Skin of body (tissue), 2 donors: Measurements from ENCODE around the gene SEMA3D. TPM values are rescaled to one million over a fixed set of nuclear protein-coding genes. Genes with fewer than 3 reads are reported as not detected.

Experiments
- DNase-seq: peaks from one replicate; lab custom pipeline; 2025; lab: John Stamatoyannopoulos, UW
- total RNA-seq: library from RNA; depleted of rRNA; stranded (reverse); fragments of >200 nt; gene quantifications from one replicate; pipeline ENCODE4 v1.2.3, GENCODE V29; 2014

SEMA3D gene
- total RNA-seq, 1 donor from 2014 or later: 72.6 TPM

DNA sequence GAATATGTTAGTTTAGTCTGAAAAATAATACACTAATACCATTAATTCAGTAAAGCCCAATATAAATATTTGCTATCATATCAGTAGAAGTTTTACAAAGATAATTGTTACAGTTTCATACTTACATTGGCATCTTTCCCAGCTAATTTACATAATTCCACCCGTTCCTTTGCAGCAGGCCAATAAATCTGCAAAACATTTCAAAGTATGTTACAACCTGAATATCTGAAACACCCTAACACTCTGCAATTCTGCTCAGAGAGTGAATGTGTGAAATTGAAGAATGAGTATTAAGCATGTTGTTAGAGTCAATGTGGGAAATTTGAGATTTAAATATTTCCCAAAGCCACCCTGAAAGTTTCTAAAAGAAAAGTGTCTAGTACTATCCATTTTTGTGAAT lies 105.5 kb downstream of the SEMA3D start:
- no peak for DNase-seq

DNA sequence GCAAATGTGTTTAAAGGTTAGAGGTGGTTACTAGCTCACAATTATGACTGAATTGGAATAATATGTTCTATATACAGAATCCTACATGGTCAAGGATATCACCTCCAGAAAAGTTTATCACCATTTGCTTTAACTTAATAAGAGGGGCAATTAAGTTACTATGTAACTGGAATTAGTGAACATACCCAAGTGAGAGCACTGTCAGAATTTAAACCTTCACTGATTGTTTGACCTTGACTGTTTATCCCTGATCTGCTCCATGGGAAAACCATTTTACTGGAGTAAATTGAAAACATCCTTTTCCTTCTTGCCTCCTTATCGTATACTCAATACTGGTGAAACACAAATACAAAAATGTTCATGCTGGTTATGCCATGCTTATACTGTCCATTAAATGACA lies 107.4 kb downstream of the SEMA3D start:
- no peak for DNase-seq

DNA sequence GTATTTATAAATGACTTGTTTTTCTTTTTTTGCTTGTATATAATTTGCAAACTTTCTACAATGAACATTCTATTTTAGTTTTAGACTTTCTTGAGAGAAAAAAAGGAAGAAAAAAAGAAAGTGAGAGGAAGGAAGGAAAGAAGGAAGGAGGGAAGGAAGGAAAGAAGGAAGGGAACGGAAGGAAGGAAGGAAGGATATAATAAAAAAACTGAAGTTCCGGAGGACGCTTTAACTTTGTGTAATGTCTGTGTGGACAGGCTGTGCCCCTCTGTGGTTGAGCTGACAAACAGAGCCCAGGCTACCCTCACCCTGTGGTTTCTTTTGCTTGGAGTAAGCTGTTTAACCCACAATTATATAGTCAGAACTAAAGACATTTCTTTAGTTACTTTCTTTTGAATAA lies 108.7 kb downstream of the SEMA3D start:
- no peak for DNase-seq

DNA sequence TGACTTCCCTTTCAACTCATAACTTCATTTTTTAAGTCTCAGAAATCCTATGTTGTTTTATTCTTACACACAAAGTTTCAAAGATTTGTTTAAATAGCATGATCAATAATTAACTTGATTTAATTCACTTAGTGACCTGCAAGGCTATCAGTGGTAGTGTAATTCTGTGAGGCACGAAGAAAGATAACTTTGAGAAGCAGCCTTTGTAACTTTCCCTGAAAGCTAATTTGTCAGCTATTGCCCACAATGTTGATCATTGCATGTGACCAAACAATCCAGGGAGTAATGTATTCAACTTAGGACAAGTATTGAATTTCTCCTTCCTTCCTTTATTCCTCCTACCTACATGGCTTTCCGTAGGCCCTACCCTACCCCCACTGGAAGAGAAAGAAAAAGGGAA lies 111.0 kb downstream of the SEMA3D start:
- no peak for DNase-seq

DNA sequence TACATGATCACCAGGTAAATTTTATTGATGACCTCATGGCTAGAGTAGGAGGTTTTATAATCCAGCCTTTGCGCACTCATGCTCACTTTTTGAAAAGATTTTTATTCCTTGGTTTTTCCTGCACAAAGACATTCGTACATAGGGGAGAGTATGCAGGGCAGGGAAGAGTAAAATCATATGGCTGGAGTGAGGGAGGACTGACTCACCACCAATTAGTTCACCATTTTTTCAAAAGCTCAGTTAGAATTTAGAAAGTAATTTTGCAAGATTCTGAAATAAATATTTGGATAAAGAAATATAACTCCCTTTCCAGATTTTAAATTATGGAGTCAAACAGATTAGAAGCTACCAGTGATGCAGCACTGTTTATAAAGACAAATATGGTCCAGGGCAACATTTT lies 111.9 kb downstream of the SEMA3D start:
- no peak for DNase-seq

DNA sequence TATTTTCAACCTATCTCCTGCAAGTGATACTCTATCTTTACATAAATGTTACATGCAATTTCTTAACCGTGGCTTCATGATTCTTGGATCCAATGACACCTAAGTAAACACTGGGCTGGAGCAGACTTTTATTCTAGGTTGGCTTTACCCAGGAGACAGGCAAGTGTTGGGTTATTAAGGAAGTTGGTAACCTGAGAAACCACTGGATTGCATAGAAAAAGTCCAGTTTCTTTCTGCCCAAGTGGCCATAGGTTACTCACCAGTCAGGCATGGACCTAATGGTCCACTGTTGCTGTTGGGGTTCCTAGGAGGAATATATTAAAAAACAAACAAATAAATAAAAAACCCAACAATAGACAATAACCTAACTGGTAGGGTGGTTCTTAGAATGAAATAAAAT lies 112.8 kb downstream of the SEMA3D start:
- DNase-seq: no peak

DNA sequence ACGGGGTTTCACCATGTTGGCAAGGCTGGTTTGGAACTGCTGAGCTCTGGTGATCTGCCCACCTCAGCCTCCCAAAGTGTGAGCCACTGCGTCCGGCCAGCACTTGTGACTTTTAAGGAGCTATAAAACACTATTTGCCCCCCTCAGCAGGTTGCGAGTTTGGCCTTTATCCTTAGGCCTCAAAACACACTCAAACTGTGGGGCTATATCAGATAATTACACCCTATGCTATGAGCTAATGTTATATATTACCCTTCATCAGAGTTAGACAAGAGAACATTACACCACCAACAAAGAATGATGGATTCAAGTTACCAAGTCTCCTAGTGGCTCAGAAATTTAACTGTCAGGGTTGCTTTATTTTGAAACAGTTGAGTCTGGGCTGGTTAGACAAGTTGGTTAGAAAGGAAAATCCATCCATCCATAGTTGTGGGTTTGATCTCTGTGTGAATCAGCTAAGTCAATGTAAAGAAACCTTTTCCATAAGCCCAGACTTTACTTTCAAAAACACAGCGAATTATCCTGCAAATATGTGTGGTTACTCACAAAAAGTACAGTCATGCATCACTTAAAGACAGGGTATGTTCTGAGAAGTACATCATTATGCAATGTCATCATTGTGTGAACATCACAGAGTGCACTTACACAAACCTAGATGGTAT lies 115.8 kb downstream of the SEMA3D start:
- DNase-seq: no peak

DNA sequence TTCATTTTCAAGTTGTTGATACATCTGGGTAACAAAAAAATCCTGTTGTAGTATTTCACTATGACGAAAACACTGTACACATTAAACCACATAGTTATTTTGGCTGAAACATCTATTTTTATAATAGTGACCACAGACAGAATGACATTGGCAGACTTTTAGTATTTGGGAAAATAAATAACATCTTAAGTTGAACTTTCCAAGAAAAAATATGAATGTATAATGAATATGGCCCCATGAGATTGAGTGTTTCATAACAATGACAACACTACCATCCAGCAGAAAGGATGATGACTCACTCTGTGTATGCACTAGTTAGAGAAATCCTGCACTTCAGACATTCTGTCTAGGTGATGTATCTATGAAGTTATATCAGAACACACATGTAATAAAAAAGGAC lies 118.1 kb downstream of the SEMA3D start:
- peak; percentile 58 for DNase-seq

DNA sequence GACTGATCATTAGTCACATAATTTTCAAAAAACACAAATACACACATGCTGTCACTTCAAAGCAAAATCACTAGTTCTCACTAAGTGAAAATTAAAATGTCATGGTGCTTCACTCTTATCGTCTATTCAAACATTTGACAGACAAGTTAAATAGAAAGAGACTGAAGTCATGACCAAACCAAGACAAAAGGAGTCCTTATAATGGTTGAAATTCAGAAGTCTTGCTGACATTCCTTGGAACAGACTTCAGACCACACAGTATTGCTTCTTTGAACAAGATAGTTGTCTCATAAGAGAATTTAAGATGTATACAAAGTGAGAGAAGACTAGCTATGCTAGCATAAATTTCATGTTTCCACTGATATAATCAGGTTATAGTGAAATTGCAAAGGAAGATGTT lies 119.5 kb downstream of the SEMA3D start:
- DNase-seq: no peak

DNA sequence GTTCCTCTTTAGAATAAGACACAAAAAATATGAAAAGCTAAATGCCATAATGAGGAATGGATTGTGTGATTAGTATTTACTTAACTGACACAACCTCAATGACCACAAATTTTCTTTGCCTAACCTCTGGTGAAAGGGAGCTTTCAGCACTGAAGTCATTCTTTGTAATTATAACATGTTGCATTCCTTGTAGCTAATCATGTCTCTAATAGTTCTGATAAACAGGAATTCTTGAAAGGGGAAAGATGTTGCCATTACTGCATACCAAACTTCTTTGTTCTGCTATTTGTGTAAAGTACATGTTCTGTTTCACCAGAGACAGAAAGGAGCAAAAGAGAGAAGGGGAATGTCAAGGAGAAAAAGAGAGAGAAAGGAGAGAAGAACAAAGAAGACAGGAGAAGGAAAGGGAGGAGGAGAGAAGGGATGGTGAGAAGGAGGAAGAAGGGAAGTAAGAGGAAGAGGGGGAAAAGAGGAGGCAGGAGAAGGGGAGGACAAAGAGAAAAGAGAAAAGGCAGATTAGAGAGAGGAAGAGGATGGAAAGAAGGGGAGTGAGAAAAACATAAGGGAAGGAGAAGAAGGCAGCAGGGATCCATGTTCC lies 120.9 kb downstream of the SEMA3D start:
- DNase-seq: no peak

DNA sequence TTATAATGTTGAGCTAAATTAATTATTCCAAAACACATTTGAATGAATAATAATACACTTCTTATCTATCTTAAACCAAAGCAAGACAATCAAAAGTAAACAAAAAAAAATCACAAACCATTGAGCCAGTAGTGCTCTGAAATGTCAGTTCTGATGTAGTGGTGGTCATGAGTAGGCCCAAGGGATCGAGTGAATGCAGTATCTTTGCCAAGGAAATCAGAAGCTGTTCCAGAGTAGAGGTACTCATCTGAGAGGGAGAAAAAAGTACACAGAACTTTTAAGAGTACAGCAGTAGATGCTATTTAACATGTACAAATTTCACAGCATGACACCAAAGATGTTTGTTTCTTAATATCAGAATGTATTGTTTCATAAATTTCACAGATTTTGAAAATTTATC lies 121.5 kb downstream of the SEMA3D start:
- peak; percentile 23 for DNase-seq

DNA sequence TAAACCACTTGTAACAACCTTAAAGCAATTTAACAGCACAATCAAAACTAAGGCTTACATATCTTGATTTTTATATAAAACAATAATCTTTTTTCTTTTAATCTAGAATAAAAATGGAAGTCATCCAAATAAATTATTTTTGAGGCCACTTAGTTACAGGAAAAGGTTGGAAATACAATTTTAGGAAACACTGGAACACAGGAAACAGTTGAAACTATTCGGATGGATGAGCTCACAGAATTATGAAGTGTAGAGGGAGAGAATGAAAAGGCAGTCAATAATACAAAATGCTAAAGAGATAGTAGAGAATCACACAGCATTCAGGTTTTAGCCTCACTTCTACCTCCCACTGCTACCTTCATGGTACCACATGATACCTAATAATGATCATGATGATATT lies 124.2 kb downstream of the SEMA3D start:
- DNase-seq: no peak

DNA sequence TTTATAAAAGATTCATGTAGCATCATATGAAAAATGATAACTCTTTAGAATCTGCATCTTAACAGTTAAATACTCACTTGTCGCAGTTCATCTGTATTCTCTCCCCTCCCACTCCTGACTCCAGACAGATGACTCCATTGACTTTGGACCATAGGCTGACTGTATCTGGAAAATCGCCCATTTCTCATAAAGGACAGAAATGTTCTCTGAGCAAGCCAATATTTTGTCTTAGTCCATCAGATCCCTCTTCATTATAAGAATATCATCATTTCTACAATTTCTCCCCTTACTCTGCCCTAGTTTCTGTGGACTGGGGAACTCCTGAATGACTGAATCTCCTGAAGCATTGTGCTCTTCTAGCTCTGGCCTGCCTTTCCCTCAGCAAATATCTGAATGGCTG lies 125.4 kb downstream of the SEMA3D start:
- peak; percentile 61 for DNase-seq

DNA sequence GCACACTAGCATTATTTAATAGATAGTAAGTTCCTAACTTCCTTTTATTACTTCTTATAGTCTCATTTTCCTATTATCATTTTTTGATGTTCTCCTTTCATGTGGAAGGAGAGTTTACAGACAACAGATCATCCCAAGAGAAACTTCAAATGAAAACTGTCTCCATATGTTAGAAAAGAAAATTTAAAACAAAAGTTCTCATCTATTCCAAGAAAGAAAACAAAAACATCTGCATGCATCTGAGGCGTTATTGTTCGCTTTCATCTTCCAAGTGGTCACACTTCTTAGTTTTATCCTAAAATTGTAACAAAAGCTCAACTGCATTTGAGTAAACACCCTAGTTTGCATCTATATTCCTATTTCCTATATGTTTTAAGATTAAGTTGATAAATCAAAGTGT lies 126.2 kb downstream of the SEMA3D start:
- peak; percentile 32 for DNase-seq

DNA sequence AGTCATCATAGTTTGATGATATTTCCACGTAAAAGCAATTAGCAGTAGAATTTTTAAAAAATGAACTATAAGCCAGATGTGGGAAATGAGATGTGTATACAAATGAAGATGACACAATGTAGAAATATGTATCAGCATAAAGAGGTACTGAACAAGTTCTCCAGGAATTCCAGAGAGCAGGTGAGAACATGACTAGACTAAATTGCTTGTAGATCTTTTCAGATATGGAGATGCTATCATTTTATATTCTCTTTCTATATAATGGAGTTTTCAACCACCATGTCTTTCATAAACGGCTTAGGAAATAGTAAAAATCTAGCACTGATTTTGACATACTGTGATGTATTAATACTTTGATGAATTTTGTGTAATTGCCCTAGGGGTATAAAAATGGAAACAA lies 130.9 kb downstream of the SEMA3D start:
- no peak for DNase-seq

DNA sequence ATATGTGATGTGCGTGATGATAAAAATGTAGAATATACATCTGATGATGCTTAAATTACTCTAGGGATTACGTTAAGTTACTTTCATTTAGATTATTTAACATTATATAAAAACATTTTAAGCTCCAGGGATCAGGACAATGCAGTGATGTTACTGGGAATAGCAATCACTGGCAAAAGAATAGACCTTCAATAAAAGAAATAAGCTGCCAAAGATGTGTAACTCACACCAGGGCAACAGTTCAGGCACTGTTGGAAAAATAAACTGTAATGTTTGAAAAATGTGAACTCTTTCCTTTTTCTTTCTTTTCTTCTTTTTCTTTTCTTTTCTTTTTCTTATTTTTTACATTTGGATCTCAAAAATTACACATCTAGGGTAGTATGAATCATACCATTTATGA lies 131.7 kb downstream of the SEMA3D start:
- DNase-seq: no peak

DNA sequence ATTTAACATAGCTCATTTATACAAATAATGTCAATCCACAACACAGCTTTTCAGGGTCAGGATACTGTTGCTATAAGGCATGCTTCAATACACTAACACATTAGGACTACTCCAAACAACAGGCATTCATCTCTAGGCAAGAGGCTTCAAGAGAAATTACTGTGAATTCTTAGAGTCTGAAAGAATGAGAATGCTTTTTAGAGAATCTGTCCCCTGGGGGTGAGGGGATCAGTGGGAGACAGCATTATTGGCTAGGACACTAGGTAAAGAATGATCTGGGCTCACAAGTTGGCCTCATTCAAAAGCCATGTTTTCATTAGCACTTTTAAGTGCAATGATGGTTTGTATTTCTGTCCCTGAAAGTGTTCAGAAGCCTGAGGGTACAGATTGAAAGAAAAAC lies 132.6 kb downstream of the SEMA3D start:
- no peak for DNase-seq

DNA sequence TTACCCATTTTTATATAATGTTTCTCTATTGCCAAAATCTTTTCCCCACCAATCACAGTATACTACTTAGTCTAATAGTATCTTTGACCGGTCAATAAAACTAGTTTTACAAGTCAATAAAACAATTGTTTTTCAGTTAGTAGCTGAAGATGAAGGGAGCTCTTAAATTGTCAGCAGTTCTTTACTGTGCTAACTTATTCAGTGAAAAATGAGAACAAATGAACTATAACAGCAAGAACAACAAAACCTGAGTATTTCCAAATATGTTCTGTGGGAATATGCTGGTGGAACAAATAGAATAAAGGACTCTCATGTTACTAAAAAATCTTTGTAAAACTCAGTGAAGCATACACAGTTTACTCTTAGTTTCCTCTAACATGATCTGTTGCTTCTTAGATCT lies 134.0 kb downstream of the SEMA3D start:
- no peak for DNase-seq

DNA sequence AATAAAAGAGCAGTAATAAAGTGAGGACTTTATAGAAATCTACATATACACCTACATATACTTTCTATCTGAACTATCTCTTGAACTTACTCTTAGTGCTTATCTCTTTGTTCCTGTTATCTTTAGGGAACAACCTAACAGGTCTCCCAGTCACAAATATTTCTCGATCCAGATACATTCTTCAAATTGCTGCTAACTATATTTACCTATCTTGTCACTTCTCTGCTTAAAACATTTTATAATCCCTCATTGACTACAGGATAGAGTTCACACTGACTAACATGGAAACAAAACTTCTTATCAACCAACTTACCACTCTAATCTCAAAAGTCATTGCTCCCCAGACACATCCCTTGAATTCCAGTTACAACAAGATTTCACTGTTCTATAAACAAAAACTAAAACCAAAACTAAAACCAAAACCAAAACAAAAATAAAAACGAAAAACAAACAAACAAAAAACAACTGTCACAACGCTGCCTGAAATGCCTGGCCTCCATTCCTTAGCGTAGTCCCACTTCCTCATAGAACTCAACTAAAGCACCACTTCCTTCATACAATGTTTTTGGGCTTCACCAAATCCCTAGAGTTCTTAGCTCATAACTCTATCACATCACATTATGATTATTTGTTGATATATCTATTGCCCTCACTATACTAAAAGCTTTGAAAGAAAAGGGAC lies 134.7 kb downstream of the SEMA3D start:
- DNase-seq: no peak

DNA sequence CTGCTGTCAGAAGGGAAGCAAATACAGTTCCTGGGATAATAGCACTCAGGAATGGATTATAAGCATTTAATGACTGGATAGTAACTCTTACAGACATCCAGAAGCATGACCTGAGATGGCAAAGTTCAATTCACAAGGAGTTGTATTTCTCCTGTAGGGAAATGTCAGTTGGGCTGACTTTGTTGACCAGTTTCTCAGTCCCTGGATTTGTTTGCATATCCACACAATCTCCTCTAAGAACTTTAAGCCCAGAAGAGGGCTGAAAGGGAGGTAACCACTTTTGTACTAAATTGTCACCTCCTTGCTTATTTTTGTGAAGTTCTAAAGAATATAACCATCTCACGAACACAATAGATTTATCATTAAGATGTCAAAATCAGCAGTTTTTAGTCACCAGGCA lies 140.3 kb downstream of the SEMA3D start:
- DNase-seq: no peak

DNA sequence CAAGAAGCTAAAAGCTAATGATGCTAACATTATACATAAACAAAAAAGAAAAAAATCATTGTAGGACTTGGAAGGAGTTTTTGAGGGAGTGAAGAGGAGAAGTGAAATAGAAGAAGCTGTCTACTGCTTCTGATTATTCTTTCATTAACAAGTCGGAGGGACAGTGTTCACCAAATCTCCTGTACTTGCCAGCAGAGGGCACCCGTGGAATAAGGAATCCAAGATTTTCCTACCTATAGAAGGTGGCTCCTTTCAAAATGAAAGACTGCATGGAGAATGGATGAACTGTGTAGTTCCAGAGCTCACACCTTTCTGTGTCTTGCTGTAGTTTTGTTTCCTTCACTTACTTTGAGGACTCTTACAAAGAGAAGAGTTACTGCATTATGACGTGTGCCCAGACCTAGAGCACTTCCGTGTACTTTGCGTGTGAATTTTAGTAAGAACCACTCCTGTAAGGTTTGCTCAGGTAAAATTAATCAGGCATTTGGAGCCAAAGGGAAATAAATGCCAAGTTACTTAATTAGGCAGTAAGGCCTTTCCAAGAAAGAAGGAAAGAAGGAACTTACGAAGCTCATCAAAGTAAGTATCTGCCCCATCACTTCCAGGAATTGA lies 145.1 kb downstream of the SEMA3D start:
- peak; percentile 47 for DNase-seq

DNA sequence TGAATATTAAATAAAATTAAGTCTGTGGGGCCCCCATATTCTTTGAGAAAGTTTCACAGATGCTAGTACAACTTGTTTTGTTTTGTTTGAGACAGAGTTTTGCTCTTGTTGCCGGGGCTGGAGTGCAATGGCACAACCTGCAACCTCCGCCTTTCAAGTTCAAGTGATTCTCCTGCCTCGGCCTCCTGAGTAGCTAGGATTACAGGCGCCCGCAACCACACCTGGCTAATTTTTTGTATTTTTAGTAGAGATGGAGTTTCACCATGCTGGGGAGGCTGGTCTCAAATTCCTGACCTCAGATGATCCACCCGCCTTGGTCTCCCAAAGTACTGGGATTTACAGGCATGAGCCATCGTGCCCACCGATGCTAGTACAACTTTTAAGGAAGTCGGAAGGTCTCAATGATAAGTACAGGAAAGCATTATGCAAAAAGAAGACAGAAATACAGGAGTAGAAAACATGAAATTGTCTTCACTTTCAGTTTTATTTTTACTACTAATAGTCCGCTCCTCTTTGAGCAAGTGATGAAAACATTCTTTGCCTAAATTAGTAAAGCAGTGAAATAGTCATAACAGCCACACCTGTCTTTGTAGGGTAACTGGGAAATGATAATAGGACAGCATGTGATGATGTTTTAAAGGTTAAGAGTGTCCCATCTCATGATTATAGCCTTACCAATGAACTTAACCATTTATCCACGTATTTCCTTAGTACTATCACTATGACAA lies 147.5 kb downstream of the SEMA3D start:
- no peak for DNase-seq
